B cell (primary cell): ENCODE data around the gene FBXO8. TPM values are rescaled to one million over a fixed set of nuclear protein-coding genes. Genes with fewer than 3 reads are reported as not detected.

Source experiments
- ATAC-seq: fragments of 200-7000 bp; cut with Tn5 transposase; one replicate; pipeline ENCODE4 v1.10.0; 2021; ENCODE audit warnings: low read depth, mild to moderate bottlenecking, moderate number of reproducible peaks, moderate library complexity
- CTCF ChIA-PET: fragments of 350-600 bp; sonication (Branson Sonifier 250); formaldehyde crosslinking; loops from one replicate; lab custom pipeline; 2021; ENCODE audit warnings: antibody characterized with exemption, inconsistent platforms; lab: Charles Lee
- POLR2A ChIA-PET: fragments of 350-600 bp; sonication (Branson Sonifier 250); formaldehyde crosslinking; loops from one replicate; lab custom pipeline; 2021; ENCODE audit warnings: antibody characterized with exemption; lab: Charles Lee
- DNase-seq: peaks from one replicate; pipeline ENCODE4 v3.0.0; 2013
- H2AFZ ChIP-seq: 2 replicates; pipeline ENCODE4 v1.6.1; 2012; ENCODE audit warnings: mild to moderate bottlenecking, low read depth, low read length; ENCODE audit not compliant: insufficient read depth, poor library complexity, severe bottlenecking
- H3K27ac ChIP-seq, 2 donors: 1 replicate in 1 of 2; 2 replicates in 1 of 2; pipeline ENCODE4 v1.5.1; 2012 to 2013; ENCODE audit warnings: low read length in 2 of 2, mild to moderate bottlenecking in 2 of 2, moderate library complexity in 1 of 2
- H3K27me3 ChIP-seq, 4 experiments: fragments of 200-600 bp in 1 of 4; sonication (generic) in 1 of 4; replicated peaks in 1 of 4; 1 replicate in 2 of 4; 2 replicates in 2 of 4; pipeline versions ENCODE4 v1.6.1 to v1.7.0; 2013 to 2016; ENCODE audit warnings: low read length in 3 of 4, mild to moderate bottlenecking in 2 of 4, mixed read lengths in 1 of 4, moderate library complexity in 1 of 4; ENCODE audit not compliant: insufficient read depth in 4 of 4, control insufficient read depth in 3 of 4; ENCODE audit errors: control extremely low read depth in 1 of 4
- H3K36me3 ChIP-seq, 2 experiments: replicated peaks in 1 of 2; 1 replicate in 1 of 2; 2 replicates in 1 of 2; pipeline versions ENCODE4 v1.6.1 to v1.7.1; 2013; ENCODE audit warnings: low read length in 1 of 2; ENCODE audit not compliant: insufficient read depth in 2 of 2, control insufficient read depth in 1 of 2; ENCODE audit errors: control extremely low read depth in 1 of 2, extremely low read depth in 1 of 2
- H3K4me1 ChIP-seq, 2 donors: fragments of 200-600 bp in 1 of 2; sonication (generic) in 1 of 2; 1 replicate in 1 of 2; 2 replicates in 1 of 2; pipeline versions ENCODE4 v1.5.1 to v1.6.1; 2013 to 2017; ENCODE audit warnings: low read length in 2 of 2; ENCODE audit not compliant: control insufficient read depth in 2 of 2, insufficient read depth in 2 of 2
- H3K4me2 ChIP-seq: replicated peaks from 2 replicates; pipeline ENCODE3; 2012; ENCODE audit warnings: mild to moderate bottlenecking, low read depth, low read length; ENCODE audit not compliant: poor library complexity, severe bottlenecking
- H3K4me3 ChIP-seq, 5 experiments: fragments of 200-600 bp in 1 of 5; sonication (generic) in 1 of 5; 1 replicate in 3 of 5; 2 replicates in 2 of 5; pipeline versions ENCODE4 v1.5.1 to v1.7.0; 2011 to 2016; ENCODE audit warnings: low read length in 4 of 5, mild to moderate bottlenecking in 4 of 5, low read depth in 2 of 5, control low read depth in 1 of 5, moderate library complexity in 1 of 5; ENCODE audit not compliant: insufficient read depth in 1 of 5; ENCODE audit errors: control extremely low read depth in 1 of 5, extremely low read depth in 1 of 5
- H3K79me2 ChIP-seq: fragments of 200-600 bp; sonication (generic); one replicate; pipeline ENCODE4 v1.6.0; 2016; ENCODE audit warnings: low read length; ENCODE audit not compliant: control insufficient read depth, insufficient read depth
- H3K9ac ChIP-seq: fragments of 200-600 bp; sonication (generic); 2 replicates; pipeline ENCODE4 v1.6.1; 2017; ENCODE audit warnings: mild to moderate bottlenecking, low read length, moderate library complexity
- H3K9me3 ChIP-seq, 3 donors: one replicate each; pipeline versions ENCODE4 v1.6.1 to v1.7.1; 2013; ENCODE audit warnings: low read length in 2 of 3; ENCODE audit not compliant: control insufficient read depth in 2 of 3, insufficient read depth in 1 of 3; ENCODE audit errors: control extremely low read depth in 1 of 3
- H4K20me1 ChIP-seq: 2 replicates; pipeline ENCODE4 v1.6.0; 2012; ENCODE audit warnings: mild to moderate bottlenecking, low read length; ENCODE audit not compliant: insufficient read depth, control insufficient read depth, poor library complexity, severe bottlenecking
- H3K27ac Mint-ChIP-seq: one replicate; pipeline ENCODE4 v1.8.0; 2021; ENCODE audit warnings: mixed read lengths
- H3K27me3 Mint-ChIP-seq: one replicate; pipeline ENCODE4 v1.8.0; 2021; ENCODE audit warnings: mixed read lengths
- H3K4me1 Mint-ChIP-seq: one replicate; pipeline ENCODE4 v1.8.0; 2021; ENCODE audit warnings: mixed read lengths
- H3K4me3 Mint-ChIP-seq: one replicate; pipeline ENCODE4 v1.8.0; 2021; ENCODE audit warnings: mixed read lengths
- H3K9me3 Mint-ChIP-seq: one replicate; pipeline ENCODE4 v1.8.0; 2022; ENCODE audit warnings: mixed read lengths; ENCODE audit not compliant: insufficient read depth
- CTCF ChIP-seq: fragments of 200-600 bp; IDR thresholded peaks from one replicate; pipeline ENCODE4 v1.8.0; 2022; ENCODE audit warnings: antibody characterized with exemption, mild to moderate bottlenecking
- EZH2 ChIP-seq: IDR thresholded peaks from 2 replicates; pipeline ENCODE4 v1.6.1; 2012; ENCODE audit warnings: borderline replicate concordance, low read depth, mild to moderate bottlenecking, moderate library complexity, low read length; ENCODE audit not compliant: insufficient read depth, poor library complexity, severe bottlenecking
- WGBS: methylation state at CpG from one replicate; pipeline ENCODE4 v1.1.5; 2013; ENCODE audit warnings: missing lambda C conversion rate; ENCODE audit not compliant: insufficient coverage; 5-methylcytosine and 5-hydroxymethylcytosine counted together
- intact Hi-C: fragments of 100-400 bp; cut with micrococcal nuclease; formaldehyde crosslinking; loops from one replicate; pipeline ENCODE4 v1.10.0; 2022
- polyA plus RNA-seq: library from polyadenylated mRNA; depleted of rRNA; stranded (reverse); fragments of >200 nt; gene quantifications from 2 replicates; pipeline ENCODE4 v1.2.3, GENCODE V29; 2012
- total RNA-seq, 2 donors: library from RNA; stranded (reverse); fragments of 120-200 nt in 1 of 2; gene quantifications; 1 replicate in 1 of 2; 2 replicates in 1 of 2; pipeline versions ENCODE4 v1.2.3 to v1.2.4, GENCODE V29; 2013 to 2022

FBXO8 gene
- total and polyA plus RNA-seq, 2 donors (not counting 1 experiment from before 2014, with no cell fraction given): 11.6 to 22.4 TPM

GRCh38 chr4:174312993-174313392, 29.5 kb upstream of the FBXO8 start:
- Histone ChIP-seq H3K9me3 (no peaks in the 10 kb centered on the region), H3K27ac (no peak overlapping the region), H4K20me1 (no peaks in the 10 kb centered on the region), H2AFZ (no peak overlapping the region), H3K4me3 (no peak overlapping the region), H3K4me1 (no peaks in the 10 kb centered on the region), H3K36me3 (peaks cover 9 to 29% of the 10 kb centered on the region in 2 experiments), H3K4me2 (no peak overlapping the region), H3K9ac (no peak overlapping the region), H3K27me3 (no peaks in the 10 kb centered on the region), H3K79me2 (no peaks in the 10 kb centered on the region)
- Mint-ChIP-seq H3K4me3 (no peak overlapping the region), H3K27me3 (no peaks in the 10 kb centered on the region), H3K27ac (no peak overlapping the region), H3K9me3 (no peaks in the 10 kb centered on the region), H3K4me1 (no peaks in the 10 kb centered on the region)
- ChIA-PET CTCF (no interaction called here), POLR2A (no interaction called here)
- DNase-seq: no peak
- 100% methylated on average over 2 of the region's 3 CpGs for WGBS
- no peak for TF ChIP-seq CTCF
- TF ChIP-seq EZH2: no peak
- ATAC-seq: no peak
- intact Hi-C loops: no loop called here

GRCh38 chr4:174307694-174308093, 24.2 kb upstream of the FBXO8 start:
- Histone ChIP-seq H3K4me3 (no peak overlapping the region), H3K27me3 (no peaks in the 10 kb centered on the region), H4K20me1 (no peaks in the 10 kb centered on the region), H3K9ac (no peak overlapping the region), H3K9me3 (no peaks in the 10 kb centered on the region), H3K79me2 (no peaks in the 10 kb centered on the region), H3K27ac (no peak overlapping the region), H3K36me3 (peaks cover 7 to 20% of the 10 kb centered on the region in 2 experiments), H3K4me2 (no peak overlapping the region), H3K4me1 (no peaks in the 10 kb centered on the region), H2AFZ (no peak overlapping the region)
- ChIA-PET POLR2A (no interaction called here), CTCF (no interaction called here)
- TF ChIP-seq EZH2: no peak
- TF ChIP-seq CTCF: no peak
- WGBS: 100% methylated on average over 1 of the region's 4 CpGs
- Mint-ChIP-seq H3K4me3 (no peak overlapping the region), H3K9me3 (no peaks in the 10 kb centered on the region), H3K27ac (no peak overlapping the region), H3K4me1 (no peaks in the 10 kb centered on the region), H3K27me3 (no peaks in the 10 kb centered on the region)
- ATAC-seq (no peak), DNase-seq (no peak)
- intact Hi-C loops: no loop called here
